A549 (cell line): ENCODE data around the gene CASP9. TPM values are rescaled to one million over a fixed set of nuclear protein-coding genes. Genes with fewer than 3 reads are reported as not detected.

Source experiments
- ATAC-seq, 2 experiments: fragments of 200-7000 bp in 1 of 2; fragments of >200 bp in 1 of 2; cut with Nextera tagmentation in 1 of 2; cut with Tn5 transposase in 1 of 2; 3 replicates each; pipeline versions ENCODE4 v1.8.0 to v1.9.1; 2018 to 2020; ENCODE audit warnings: mild to moderate bottlenecking in 1 of 2, moderate library complexity in 1 of 2
- CTCF ChIA-PET: fragments of 300-600 bp; sonication (Branson Sonifier 250); formaldehyde crosslinking; extraction: SDS; loops from one replicate; lab custom pipeline; 2021; ENCODE audit warnings: antibody characterized with exemption, inconsistent platforms; lab: Yijun Ruan, JAX
- POLR2A ChIA-PET: fragments of 350-600 bp; formaldehyde crosslinking; extraction: SDS; loops from one replicate; lab custom pipeline; 2021; ENCODE audit warnings: antibody characterized with exemption, inconsistent platforms; lab: Yijun Ruan, JAX
- DNase-seq, 2 experiments: peaks; one replicate each; pipeline versions ENCODE4 v3.0.0 to v3.0.0-alpha.2; 2011 to 2016; ENCODE audit warnings: low read depth in 1 of 2, low spot score in 1 of 2
- FAIRE-seq: peaks from 2 replicates; lab custom pipeline; 2011; peaks lifted over from hg19 to GRCh38; lab: Jason Lieb, UNC
- H3K27ac ChIP-seq, 2 experiments: fragments of >200 bp; sonication (Bioruptor Twin); formaldehyde crosslinking; 3 replicates each; pipeline ENCODE4 v1.5.1; 2016 to 2017
- H3K4me1 ChIP-seq: fragments of >200 bp; sonication (Bioruptor Twin); formaldehyde crosslinking; 3 replicates; pipeline ENCODE4 v1.6.1; 2016
- H3K4me2 ChIP-seq: fragments of >200 bp; sonication (Bioruptor Twin); formaldehyde crosslinking; 3 replicates; pipeline ENCODE4 v1.6.1; 2016
- H3K4me3 ChIP-seq: fragments of >200 bp; sonication (Bioruptor Twin); formaldehyde crosslinking; 3 replicates; pipeline ENCODE4 v1.5.1; 2016
- H3K9me3 ChIP-seq: fragments of >200 bp; sonication (Bioruptor Twin); formaldehyde crosslinking; 3 replicates; pipeline ENCODE4 v1.6.1; 2016
- BHLHE40 ChIP-seq: IDR thresholded peaks from 2 replicates; pipeline ENCODE4 v1.6.1; 2012; ENCODE audit warnings: low read depth, low read length, inconsistent platforms
- CBX2 ChIP-seq: fragments of 200-600 bp; sonication (generic); IDR thresholded peaks from 2 replicates; pipeline ENCODE4 v1.6.1; 2016; ENCODE audit warnings: low read depth, mild to moderate bottlenecking, borderline replicate concordance
- CBX8 ChIP-seq: fragments of 200-600 bp; sonication (generic); IDR thresholded peaks from 2 replicates; pipeline ENCODE4 v1.6.1; 2016
- EHF ChIP-seq: fragments of 250-450 bp; sonication (Bioruptor Pico); IDR thresholded peaks from 2 replicates; pipeline ENCODE4 v1.5.0; 2020; ENCODE audit warnings: mild to moderate bottlenecking
- ELK1 ChIP-seq: fragments of 150-350 bp; IDR thresholded peaks from 2 replicates; pipeline ENCODE4 v1.6.1; 2014; ENCODE audit warnings: low read depth, mild to moderate bottlenecking, low read length
- EP300 ChIP-seq, 2 experiments: fragments of >200 bp; sonication (Bioruptor Twin); formaldehyde crosslinking; IDR thresholded peaks; 2 replicates in 1 of 2; 3 replicates in 1 of 2; pipeline ENCODE4 v1.6.1; 2016 to 2017
- FOXS1 ChIP-seq: fragments of 250-450 bp; sonication (Bioruptor Pico); IDR thresholded peaks from 2 replicates; pipeline ENCODE4 v1.5.0; 2020; ENCODE audit warnings: mild to moderate bottlenecking, moderate library complexity
- GATA3 ChIP-seq: IDR thresholded peaks from 2 replicates; pipeline ENCODE4 v1.6.1; 2012; ENCODE audit warnings: borderline replicate concordance
- HEYL ChIP-seq: fragments of 250-450 bp; sonication (Bioruptor Pico); IDR thresholded peaks from 2 replicates; pipeline ENCODE4 v1.8.0; 2021; ENCODE audit warnings: mild to moderate bottlenecking, moderate library complexity
- HOXA7 ChIP-seq: fragments of 250-450 bp; sonication (Bioruptor Pico); IDR thresholded peaks from 2 replicates; pipeline ENCODE4 v1.5.0; 2020; ENCODE audit warnings: mild to moderate bottlenecking, moderate library complexity
- HOXB5 ChIP-seq: fragments of 250-450 bp; sonication (Bioruptor Pico); IDR thresholded peaks from 2 replicates; pipeline ENCODE4 v1.5.0; 2020; ENCODE audit warnings: mild to moderate bottlenecking, moderate library complexity
- JUN ChIP-seq, 2 experiments: fragments of >200 bp; sonication (Bioruptor Twin); formaldehyde crosslinking; IDR thresholded peaks; 2 replicates in 1 of 2; 3 replicates in 1 of 2; pipeline ENCODE4 v1.6.1; 2016 to 2017
- JUNB ChIP-seq: fragments of >200 bp; sonication (Bioruptor Twin); formaldehyde crosslinking; IDR thresholded peaks from 2 replicates; pipeline ENCODE4 v1.6.1; 2016
- KDM1A ChIP-seq: fragments of 200-600 bp; sonication (generic); IDR thresholded peaks from 2 replicates; pipeline ENCODE4 v1.6.1; 2016; ENCODE audit warnings: low read depth, mild to moderate bottlenecking
- KDM5A ChIP-seq: fragments of 200-600 bp; sonication (generic); IDR thresholded peaks from 2 replicates; pipeline ENCODE4 v1.6.1; 2016; ENCODE audit warnings: antibody characterized with exemption, mild to moderate bottlenecking
- MAFK ChIP-seq: fragments of 450-650 bp; IDR thresholded peaks from 2 replicates; pipeline ENCODE4 v1.6.1; 2014; ENCODE audit not compliant: partially characterized antibody
- NFE2L2 ChIP-seq: fragments of 150-350 bp; conservative IDR thresholded peaks from 2 replicates; pipeline ENCODE4 v1.6.1; 2014; ENCODE audit warnings: low read length
- NPAS2 ChIP-seq: fragments of 250-450 bp; sonication (Bioruptor Pico); IDR thresholded peaks from 2 replicates; pipeline ENCODE4 v1.8.0; 2022; ENCODE audit warnings: mild to moderate bottlenecking, moderate library complexity, borderline replicate concordance
- NR3C1 ChIP-seq: fragments of >200 bp; sonication (Bioruptor Twin); formaldehyde crosslinking; IDR thresholded peaks from 3 replicates; pipeline ENCODE4 v1.6.1; 2017
- POLR2A ChIP-seq: IDR thresholded peaks from 2 replicates; pipeline ENCODE4 v1.6.1; 2012; ENCODE audit warnings: mild to moderate bottlenecking, low read length
- POLR2AphosphoS2 ChIP-seq: conservative IDR thresholded peaks from 2 replicates; pipeline ENCODE4 v1.6.1; 2012; ENCODE audit warnings: low read length, improper control_type of control experiment, inconsistent platforms
- RARB ChIP-seq: fragments of 250-450 bp; sonication (Bioruptor Pico); IDR thresholded peaks from 2 replicates; pipeline ENCODE4 v1.8.0; 2021; ENCODE audit warnings: mild to moderate bottlenecking, moderate library complexity
- RCOR1 ChIP-seq: fragments of 150-350 bp; IDR thresholded peaks from 2 replicates; pipeline ENCODE4 v1.6.1; 2014; ENCODE audit warnings: antibody characterized with exemption, low read length, low read depth
- TFCP2L1 ChIP-seq: fragments of 250-450 bp; sonication (Bioruptor Pico); IDR thresholded peaks from 2 replicates; pipeline ENCODE4 v1.5.0; 2021; ENCODE audit warnings: mild to moderate bottlenecking
- USF2 ChIP-seq: fragments of 450-650 bp; IDR thresholded peaks from 2 replicates; pipeline ENCODE4 v1.6.1; 2014; ENCODE audit warnings: antibody characterized with exemption
- ZFP36 ChIP-seq: fragments of 450-650 bp; IDR thresholded peaks from 2 replicates; pipeline ENCODE4 v1.6.1; 2014; ENCODE audit warnings: borderline replicate concordance; ENCODE audit not compliant: partially characterized antibody
- ZNF302 ChIP-seq: fragments of 250-450 bp; sonication (Bioruptor Pico); IDR thresholded peaks from 2 replicates; pipeline ENCODE4 v1.9.0; 2021; ENCODE audit warnings: inconsistent platforms, mild to moderate bottlenecking, moderate library complexity
- ZSCAN20 ChIP-seq: fragments of 250-450 bp; sonication (Bioruptor Pico); IDR thresholded peaks from 2 replicates; pipeline ENCODE4 v1.8.0; 2022; ENCODE audit warnings: mild to moderate bottlenecking, moderate library complexity
- WGBS: methylation state at CpG from one replicate; pipeline ENCODE4 v1.1.6; 2017; ENCODE audit errors: missing lambda C conversion rate; 5-methylcytosine and 5-hydroxymethylcytosine counted together
- polyA plus RNA-seq, 4 experiments: library from polyadenylated mRNA; depleted of rRNA in 3 of 4; stranded (reverse); fragments of >200 nt; fragmentation: RNase III in 1 of 4; extraction: RNeasy Plus Mini Kit Qiagen cat#74134 plus additional on column Dnase treatment in 1 of 4; gene quantifications; 2 replicates in 3 of 4; 3 replicates in 1 of 4; pipeline ENCODE4 v1.2.3, GENCODE V29; 2011 to 2017
- TF ChIP-seq, protein P1 (sequence below): fragments of 200-600 bp; sonication (generic); IDR thresholded peaks from 2 replicates; pipeline ENCODE4 v1.6.1; 2016; ENCODE audit warnings: antibody characterized with exemption, mild to moderate bottlenecking, moderate library complexity
- TF ChIP-seq, protein P2 (sequence below): IDR thresholded peaks from 2 replicates; pipeline ENCODE4 v1.6.1; 2012
- TF ChIP-seq, protein P3 (sequence below): fragments of 250-450 bp; sonication (Bioruptor Pico); IDR thresholded peaks from 2 replicates; pipeline ENCODE4 v1.5.0; 2021; ENCODE audit warnings: mild to moderate bottlenecking, moderate library complexity, borderline replicate concordance

Gene CASP9
- polyA plus RNA-seq, 2 of the 4 experiments (the other 2 are of a cell fraction): 11.0 to 16.1 TPM

GRCh38 chr1:15507278-15507677 lies 16.7 kb downstream of the CASP9 start:
- no peak for TF ChIP-seq CBX8
- no peak for TF ChIP-seq GATA3
- TF ChIP-seq ZNF302 (CRISPR knock-in tag): no peak
- no peak for TF ChIP-seq JUNB
- no peak for TF ChIP-seq EHF (CRISPR knock-in tag)
- TF ChIP-seq POLR2AphosphoS2: no peak
- 82% methylated on average over 5 of the region's 5 CpGs for WGBS
- H3K9me3 ChIP-seq: no peaks in the 10 kb centered on the region
- FAIRE-seq: no peak
- H3K27ac ChIP-seq: no peak overlapping the region
- no peak for DNase-seq
- no peak for ATAC-seq
- H3K4me1 ChIP-seq: no peaks in the 10 kb centered on the region
- CTCF ChIA-PET: interaction anchor here (0.8 kb wide), 1 partner anchor 81 kb away, joined by 3 read pairs; no protein-coding TSS in a partner anchor
- no peak overlapping the region for H3K4me2 ChIP-seq
- no peak overlapping the region for H3K4me3 ChIP-seq
- POLR2A ChIA-PET: no interaction called here

- CTCF ChIA-PET: no interaction called here
- POLR2A ChIA-PET: no interaction called here
Observed at GRCh38 chr1:15506831-15507230, 17.2 kb downstream of the CASP9 start.

GRCh38 chr1:15504436-15504835 lies 19.6 kb downstream of the CASP9 start:
- FAIRE-seq: no peak
- TF ChIP-seq BHLHE40: no peak
- TF ChIP-seq USF2: no peak
- TF ChIP-seq HOXB5 (CRISPR knock-in tag): no peak
- TF ChIP-seq NPAS2 (CRISPR knock-in tag): no peak
- TF ChIP-seq JUNB: no peak
- TF ChIP-seq, protein P1, sequence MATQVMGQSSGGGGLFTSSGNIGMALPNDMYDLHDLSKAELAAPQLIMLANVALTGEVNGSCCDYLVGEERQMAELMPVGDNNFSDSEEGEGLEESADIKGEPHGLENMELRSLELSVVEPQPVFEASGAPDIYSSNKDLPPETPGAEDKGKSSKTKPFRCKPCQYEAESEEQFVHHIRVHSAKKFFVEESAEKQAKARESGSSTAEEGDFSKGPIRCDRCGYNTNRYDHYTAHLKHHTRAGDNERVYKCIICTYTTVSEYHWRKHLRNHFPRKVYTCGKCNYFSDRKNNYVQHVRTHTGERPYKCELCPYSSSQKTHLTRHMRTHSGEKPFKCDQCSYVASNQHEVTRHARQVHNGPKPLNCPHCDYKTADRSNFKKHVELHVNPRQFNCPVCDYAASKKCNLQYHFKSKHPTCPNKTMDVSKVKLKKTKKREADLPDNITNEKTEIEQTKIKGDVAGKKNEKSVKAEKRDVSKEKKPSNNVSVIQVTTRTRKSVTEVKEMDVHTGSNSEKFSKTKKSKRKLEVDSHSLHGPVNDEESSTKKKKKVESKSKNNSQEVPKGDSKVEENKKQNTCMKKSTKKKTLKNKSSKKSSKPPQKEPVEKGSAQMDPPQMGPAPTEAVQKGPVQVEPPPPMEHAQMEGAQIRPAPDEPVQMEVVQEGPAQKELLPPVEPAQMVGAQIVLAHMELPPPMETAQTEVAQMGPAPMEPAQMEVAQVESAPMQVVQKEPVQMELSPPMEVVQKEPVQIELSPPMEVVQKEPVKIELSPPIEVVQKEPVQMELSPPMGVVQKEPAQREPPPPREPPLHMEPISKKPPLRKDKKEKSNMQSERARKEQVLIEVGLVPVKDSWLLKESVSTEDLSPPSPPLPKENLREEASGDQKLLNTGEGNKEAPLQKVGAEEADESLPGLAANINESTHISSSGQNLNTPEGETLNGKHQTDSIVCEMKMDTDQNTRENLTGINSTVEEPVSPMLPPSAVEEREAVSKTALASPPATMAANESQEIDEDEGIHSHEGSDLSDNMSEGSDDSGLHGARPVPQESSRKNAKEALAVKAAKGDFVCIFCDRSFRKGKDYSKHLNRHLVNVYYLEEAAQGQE: no peak
- no peak for TF ChIP-seq HEYL (CRISPR knock-in tag)
- TF ChIP-seq HOXA7: no peak
- TF ChIP-seq KDM5A: no peak
- no peak for TF ChIP-seq FOXS1
- no peak for TF ChIP-seq POLR2A
- no peak for TF ChIP-seq CBX2

More at GRCh38 chr1:15506831-15507230, 17.2 kb downstream of the CASP9 start:
- no peak for TF ChIP-seq BHLHE40
- no peak for TF ChIP-seq ELK1
- no peak for TF ChIP-seq KDM5A
- TF ChIP-seq HEYL (CRISPR knock-in tag): no peak
- no peak for TF ChIP-seq EP300 (IDR thresholded peaks at IDR 0.05)
- no peak for TF ChIP-seq EHF (CRISPR knock-in tag)
- no peak for TF ChIP-seq ZFP36
- no peak for TF ChIP-seq KDM1A
- no peak for TF ChIP-seq ZSCAN20 (CRISPR knock-in tag)
- TF ChIP-seq, protein P2, sequence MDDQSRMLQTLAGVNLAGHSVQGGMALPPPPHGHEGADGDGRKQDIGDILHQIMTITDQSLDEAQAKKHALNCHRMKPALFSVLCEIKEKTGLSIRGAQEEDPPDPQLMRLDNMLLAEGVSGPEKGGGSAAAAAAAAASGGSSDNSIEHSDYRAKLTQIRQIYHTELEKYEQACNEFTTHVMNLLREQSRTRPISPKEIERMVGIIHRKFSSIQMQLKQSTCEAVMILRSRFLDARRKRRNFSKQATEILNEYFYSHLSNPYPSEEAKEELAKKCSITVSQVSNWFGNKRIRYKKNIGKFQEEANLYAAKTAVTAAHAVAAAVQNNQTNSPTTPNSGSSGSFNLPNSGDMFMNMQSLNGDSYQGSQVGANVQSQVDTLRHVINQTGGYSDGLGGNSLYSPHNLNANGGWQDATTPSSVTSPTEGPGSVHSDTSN: no peak
- no peak for TF ChIP-seq RARB (CRISPR knock-in tag)
- TF ChIP-seq CBX2: no peak
- TF ChIP-seq MAFK: no peak
- TF ChIP-seq NFE2L2: no peak
- TF ChIP-seq NR3C1: no peak
- TF ChIP-seq RCOR1: no peak
- no peak for TF ChIP-seq JUN (IDR thresholded peaks at IDR 0.05)
- no peak for TF ChIP-seq TFCP2L1 (CRISPR knock-in tag)
- TF ChIP-seq, protein P3, sequence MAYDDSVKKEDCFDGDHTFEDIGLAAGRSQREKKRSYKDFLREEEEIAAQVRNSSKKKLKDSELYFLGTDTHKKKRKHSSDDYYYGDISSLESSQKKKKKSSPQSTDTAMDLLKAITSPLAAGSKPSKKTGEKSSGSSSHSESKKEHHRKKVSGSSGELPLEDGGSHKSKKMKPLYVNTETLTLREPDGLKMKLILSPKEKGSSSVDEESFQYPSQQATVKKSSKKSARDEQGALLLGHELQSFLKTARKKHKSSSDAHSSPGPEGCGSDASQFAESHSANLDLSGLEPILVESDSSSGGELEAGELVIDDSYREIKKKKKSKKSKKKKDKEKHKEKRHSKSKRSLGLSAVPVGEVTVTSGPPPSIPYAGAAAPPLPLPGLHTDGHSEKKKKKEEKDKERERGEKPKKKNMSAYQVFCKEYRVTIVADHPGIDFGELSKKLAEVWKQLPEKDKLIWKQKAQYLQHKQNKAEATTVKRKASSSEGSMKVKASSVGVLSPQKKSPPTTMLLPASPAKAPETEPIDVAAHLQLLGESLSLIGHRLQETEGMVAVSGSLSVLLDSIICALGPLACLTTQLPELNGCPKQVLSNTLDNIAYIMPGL (CRISPR knock-in tag): no peak
- Histone ChIP-seq H3K27ac (no peak overlapping the region), H3K4me2 (no peak overlapping the region), H3K4me3 (no peak overlapping the region), H3K4me1 (no peaks in the 10 kb centered on the region), H3K9me3 (no peaks in the 10 kb centered on the region)
- ATAC-seq (no peak), DNase-seq (no peak), FAIRE-seq (no peak)
- WGBS: 96% methylated on average over 7 of the region's 17 CpGs

More at GRCh38 chr1:15504436-15504835, 19.6 kb downstream of the CASP9 start:
- Histone ChIP-seq H3K27ac (no peak overlapping the region), H3K4me1 (no peaks in the 10 kb centered on the region), H3K4me3 (no peak overlapping the region), H3K4me2 (no peak overlapping the region), H3K9me3 (no peaks in the 10 kb centered on the region)
- DNase-seq: no peak
- ChIA-PET CTCF (interaction anchor here (2.0 kb wide), 1 partner anchor 181 kb away, joined by 6 read pairs; no protein-coding TSS in a partner anchor), POLR2A (no interaction called here)
- WGBS: 92% methylated on average over 4 of the region's 4 CpGs
- ATAC-seq: no peak
